K562 (cell line): Measurements from ENCODE around the gene B3GAT1. TPM values are rescaled to one million over a fixed set of nuclear protein-coding genes. Genes with fewer than 3 reads are reported as not detected.

Source experiments
- ATAC-seq: fragments of 200-7000 bp; cut with Tn5 transposase; 3 replicates; pipeline ENCODE4 v1.9.1; 2020; ENCODE audit warnings: moderate library complexity
- BruUV-seq: library from RNA; stranded (reverse); fragments of 400-500 nt; replicated peaks from 2 replicates; lab custom pipeline; 2021; lab: Mats Ljungman, UMichigan
- CTCF ChIA-PET: fragments of 300-600 bp; formaldehyde crosslinking; extraction: SDS; loops from one replicate; lab custom pipeline; 2021; ENCODE audit warnings: low intra/inter-chr PET ratio; lab: Yijun Ruan, JAX
- POLR2A ChIA-PET: fragments of 300-600, 350-650 bp; sonication (Branson Sonifier 250); formaldehyde crosslinking; extraction: SDS; loops from one replicate; lab custom pipeline; 2021; ENCODE audit warnings: antibody characterized with exemption, inconsistent platforms; lab: Yijun Ruan, JAX
- DNase-seq, 4 experiments: peaks; one replicate each; pipeline versions ENCODE4 v3.0.0 to v3.0.0-alpha.2; 2011 to 2018; ENCODE audit warnings: low spot score in 3 of 4, mixed read lengths in 3 of 4; ENCODE audit errors: extremely low read depth in 1 of 4
- FAIRE-seq: peaks from 2 replicates; lab custom pipeline; 2011; peaks lifted over from hg19 to GRCh38; lab: Jason Lieb, UNC
- H2AFZ ChIP-seq: 2 replicates; pipeline ENCODE4 v1.6.0; 2011; ENCODE audit warnings: low read depth, low read length, control low read depth, inconsistent platforms
- H3K27ac ChIP-seq: fragments of 200-600 bp; 3 replicates; pipeline ENCODE4 v1.8.0; 2011; ENCODE audit warnings: low read depth, mild to moderate bottlenecking, control low read depth, inconsistent platforms, low read length, moderate library complexity, mixed read lengths; ENCODE audit errors: extremely low read depth
- H3K27me3 ChIP-seq, 2 experiments: fragments of 300-600 bp in 1 of 2; 2 replicates in 1 of 2; 3 replicates in 1 of 2; pipeline versions ENCODE4 v1.6.0 to v1.8.0; 2011; ENCODE audit warnings: inconsistent platforms in 2 of 2, low read length in 2 of 2, mild to moderate bottlenecking in 1 of 2, mixed read lengths in 1 of 2, moderate library complexity in 1 of 2; ENCODE audit not compliant: control insufficient read depth in 2 of 2, insufficient read depth in 2 of 2
- H3K36me3 ChIP-seq: fragments of 300-600 bp; 3 replicates; pipeline ENCODE4 v1.8.0; 2011; ENCODE audit warnings: mild to moderate bottlenecking, low read length, inconsistent platforms; ENCODE audit not compliant: control insufficient read depth, insufficient read depth
- H3K4me1 ChIP-seq, 2 experiments: fragments of 200-600 bp in 1 of 2; replicated peaks in 1 of 2; 2 replicates in 1 of 2; 3 replicates in 1 of 2; pipeline versions ENCODE4 v1.5.1 to v1.8.0; 2011; ENCODE audit warnings: inconsistent platforms in 2 of 2, low read length in 2 of 2, mild to moderate bottlenecking in 1 of 2, mixed read lengths in 1 of 2, moderate library complexity in 1 of 2; ENCODE audit not compliant: control insufficient read depth in 2 of 2, insufficient read depth in 2 of 2
- H3K4me2 ChIP-seq: 2 replicates; pipeline ENCODE4 v1.6.1; 2011; ENCODE audit warnings: low read length, control low read depth, inconsistent platforms, mixed read lengths; ENCODE audit not compliant: insufficient read depth
- H3K4me3 ChIP-seq: fragments of 200-600 bp; sonication (generic), shearing (Covaris generic); 2 replicates; pipeline ENCODE4 v1.5.1; 2016; ENCODE audit warnings: control low read depth, inconsistent platforms
- H3K79me2 ChIP-seq: fragments of 200-600 bp; 3 replicates; pipeline ENCODE4 v1.8.0; 2011; ENCODE audit warnings: low read length, inconsistent platforms; ENCODE audit not compliant: control insufficient read depth, insufficient read depth
- H3K9ac ChIP-seq, 2 experiments: 2 replicates each; pipeline versions ENCODE4 v1.6.0 to v1.6.1; 2011; ENCODE audit warnings: low read depth in 2 of 2, low read length in 2 of 2, control low read depth in 1 of 2, inconsistent platforms in 1 of 2, mild to moderate bottlenecking in 1 of 2, mixed read lengths in 1 of 2; ENCODE audit not compliant: insufficient read depth in 1 of 2
- H3K9me1 ChIP-seq: one replicate; pipeline ENCODE4 v1.6.0; 2011; ENCODE audit warnings: inconsistent platforms, mild to moderate bottlenecking, low read length, moderate library complexity; ENCODE audit not compliant: control insufficient read depth, insufficient read depth
- H3K9me3 ChIP-seq: replicated peaks from 2 replicates; pipeline ENCODE4 v1.5.1; 2011; ENCODE audit warnings: low read depth, low read length, inconsistent platforms; ENCODE audit not compliant: control insufficient read depth, insufficient read depth
- H4K20me1 ChIP-seq: replicated peaks from 2 replicates; pipeline ENCODE4 v1.6.1; 2011; ENCODE audit warnings: low read length, inconsistent platforms, mixed read lengths; ENCODE audit not compliant: control insufficient read depth, insufficient read depth
- GATA2 ChIP-seq: sonication (generic); formaldehyde crosslinking; IDR thresholded peaks from 2 replicates; pipeline ENCODE4 v1.4.0; 2020; ENCODE audit warnings: mild to moderate bottlenecking, missing genetic modification reagents
- PCBP2 ChIP-seq: fragments of 200-400 bp; formaldehyde crosslinking; IDR thresholded peaks from 2 replicates; pipeline ENCODE4 v1.6.1; 2018; ENCODE audit warnings: low read length, low read depth, mild to moderate bottlenecking, moderate library complexity; ENCODE audit not compliant: poor library complexity, severe bottlenecking
- PHF8 ChIP-seq: fragments of 200-600 bp; sonication (generic); IDR thresholded peaks from 2 replicates; pipeline ENCODE4 v1.6.1; 2012; ENCODE audit warnings: mixed run types, mild to moderate bottlenecking, inconsistent platforms, low read length, moderate library complexity, borderline replicate concordance
- SAFB2 ChIP-seq: fragments of 200-400 bp; formaldehyde crosslinking; IDR thresholded peaks from 2 replicates; pipeline ENCODE4 v1.6.1; 2018; ENCODE audit warnings: borderline replicate concordance, low read length, low read depth, moderate library complexity; ENCODE audit not compliant: severe bottlenecking
- TRIM28 ChIP-seq: fragments of 450-650 bp; IDR thresholded peaks from 2 replicates; pipeline ENCODE4 v1.6.1; 2017
- ZBTB1 ChIP-seq: sonication (generic); formaldehyde crosslinking; IDR thresholded peaks from 2 replicates; pipeline ENCODE4 v1.8.1; 2023; ENCODE audit warnings: missing genetic modification reagents, low read depth, mild to moderate bottlenecking, borderline replicate concordance
- ZNF184 ChIP-seq: sonication (generic); formaldehyde crosslinking; IDR thresholded peaks from 2 replicates; pipeline ENCODE4 v1.5.0; 2020; ENCODE audit warnings: missing genetic modification reagents
- ZNF592 ChIP-seq: fragments of 450-650 bp; IDR thresholded peaks from 2 replicates; pipeline ENCODE4 v1.6.1; 2017; ENCODE audit warnings: antibody characterized with exemption, mild to moderate bottlenecking
- ZNF639 ChIP-seq, 2 experiments: fragments of 200-800 bp in 1 of 2; sonication (Bioruptor generic) in 1 of 2; sonication (generic) in 1 of 2; formaldehyde crosslinking in 1 of 2; IDR thresholded peaks in 1 of 2; conservative IDR thresholded peaks in 1 of 2; 2 replicates each; pipeline versions ENCODE4 v1.5.0 to v1.6.1; 2016 to 2020; ENCODE audit warnings: missing compliant biosample characterization in 1 of 2, missing genetic modification characterization in 1 of 2, missing genetic modification reagents in 1 of 2
- WGBS: fragments of 100-300 bp; shearing (Covaris generic); methylation state at CpG from one replicate; pipeline ENCODE4 v1.1.6; 2016; ENCODE audit warnings: low coverage, mixed read lengths; ENCODE audit not compliant: insufficient coverage; ENCODE audit errors: missing lambda C conversion rate; 5-methylcytosine and 5-hydroxymethylcytosine counted together
- in situ Hi-C: fragments of 300-500 bp; cut with MboI; formaldehyde crosslinking; loops from 4 replicates; pipeline ENCODE4 v1.15.0; 2018; ENCODE audit warnings: inconsistent platforms, mixed read lengths
- intact Hi-C: fragments of 100-400 bp; cut with micrococcal nuclease; formaldehyde crosslinking; loops from 2 replicates; pipeline ENCODE4 v1.14.2; 2022
- polyA plus RNA-seq, 8 experiments: library from polyadenylated mRNA; depleted of rRNA in 4 of 8; stranded (reverse) in 5 of 8; unstranded in 3 of 8; fragments of >200 nt; fragmentation: Nextera tagmentation in 2 of 8; fragmentation: Illumina TruSeq in 1 of 8; extraction: Ambion mirVana in 2 of 8; extraction: Trizol in 1 of 8; gene quantifications; 2 replicates each; pipeline versions ENCODE4 v1.2.1 to v1.2.3, GENCODE V29; 2011 to 2014; ENCODE audit warnings: inconsistent platforms in 1 of 8, missing spikeins in 1 of 8
- total RNA-seq, 7 experiments: library from RNA; depleted of rRNA in 6 of 7; stranded (reverse); fragments of >200 nt in 6 of 7; fragmentation: Illumina TruSeq in 2 of 7; extraction: Trizol in 2 of 7; gene quantifications; 2 replicates each; pipeline versions ENCODE4 v1.2.1 to v1.2.3, GENCODE V29; 2011 to 2021; ENCODE audit warnings: low replicate concordance in 1 of 7

B3GAT1 gene
- total and polyA plus RNA-seq, 9 of the 15 experiments (the other 6 are each of a cell fraction or from before 2014, with no cell fraction given), result 0.01 to 0.53 (median 0.14) TPM; not detected in 1

- H3K4me2 ChIP-seq, result peak overlapping the region; percentile 76
- ChIA-PET CTCF (no interaction called here), POLR2A (no interaction called here)
- no peaks in the 10 kb centered on the region for H3K36me3 ChIP-seq
- 91% methylated on average over 7 of the region's 7 CpGs for WGBS
- intact Hi-C loops, result no loop called here
- no peak for ATAC-seq
- H3K4me3 ChIP-seq, result peak overlapping the region; percentile 65
- no peak for DNase-seq
- TF ChIP-seq PHF8 (no peak), TRIM28 (no peak), ZNF184 (CRISPR knock-in tag) (no peak), ZNF639 (CRISPR knock-in tag; conservative IDR thresholded peaks at IDR 0.05 in 1 of 2, IDR thresholded peaks at IDR 0.05 in 1 of 2) (no peak), ZNF592 (no peak), PCBP2 (no peak), GATA2 (CRISPR knock-in tag) (no peak), SAFB2 (no peak), ZBTB1 (CRISPR knock-in tag) (no peak)
- no peaks in the 10 kb centered on the region for H3K9me3 ChIP-seq
- peak overlapping the region; percentile 91 for H2AFZ ChIP-seq
- H3K79me2 ChIP-seq, result 0 out of 3 replicates have a peak, but pooled peaks cover 2% of the 10 kb centered on the region
- no TSS peak for BruUV-seq
- no peaks in the 10 kb centered on the region for H4K20me1 ChIP-seq
- no peak for FAIRE-seq
- H3K27ac ChIP-seq, result no peak overlapping the region
- H3K4me1 ChIP-seq, result peaks cover 8 to 16% of the 10 kb centered on the region in 2 experiments; a peak in 4 of 5 replicates
- in situ Hi-C loops, result no loop called here
- no peaks in the 10 kb centered on the region for H3K9me1 ChIP-seq
- H3K9ac ChIP-seq, result peak overlapping the region; percentile 70 to 90; a peak in 2 of 4 replicates
- H3K27me3 ChIP-seq, result peaks cover 4 to 5% of the 10 kb centered on the region in 2 experiments; a peak in 3 of 5 replicates
Measured at GRCh38 chr11:134332782-134333181, 79.3 kb downstream of the B3GAT1 start.
